SU-DHL-6 (cell line): ENCODE results near the gene NAIF1.

Source experiments
- EZH2phosphoT487 ChIP-seq: fragments of 200-600 bp; sonication (generic), shearing (Covaris generic); conservative IDR thresholded peaks from 2 replicates; pipeline ENCODE4 v1.6.1; 2018; ENCODE audit warnings: mild to moderate bottlenecking, antibody characterized with exemption, low read length, moderate library complexity, mixed read lengths
- TF ChIP-seq, protein P1 (sequence below): fragments of 200-600 bp; sonication (generic); IDR thresholded peaks from one replicate; pipeline ENCODE4 v1.5.1; 2017; ENCODE audit warnings: antibody characterized with exemption, mild to moderate bottlenecking, low read length, moderate library complexity; ENCODE audit not compliant: insufficient read depth, poor library complexity, severe bottlenecking

DNA sequence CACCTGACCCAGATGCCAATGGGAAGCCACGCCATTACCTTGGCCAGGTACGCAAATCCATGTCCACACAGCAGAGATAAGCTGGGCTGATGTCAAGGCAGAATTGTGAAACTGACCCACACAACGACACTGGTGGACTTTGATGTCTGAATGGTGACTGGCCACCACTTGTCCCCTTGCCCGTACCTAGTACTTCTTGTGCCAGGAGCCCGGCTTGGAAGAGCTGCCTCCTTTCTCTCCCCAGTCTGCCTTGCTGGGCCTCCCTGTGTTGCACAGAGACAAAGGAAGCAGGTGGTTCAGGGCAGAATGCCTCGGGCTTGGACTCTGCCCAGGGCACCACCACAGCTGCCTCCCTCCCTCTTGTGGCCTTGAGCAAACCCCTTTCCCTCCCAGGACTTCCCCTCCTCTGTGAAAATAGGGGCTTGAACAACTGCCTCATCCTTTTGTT, 37.1 kb upstream of the NAIF1 start:
- TF ChIP-seq, protein P1, sequence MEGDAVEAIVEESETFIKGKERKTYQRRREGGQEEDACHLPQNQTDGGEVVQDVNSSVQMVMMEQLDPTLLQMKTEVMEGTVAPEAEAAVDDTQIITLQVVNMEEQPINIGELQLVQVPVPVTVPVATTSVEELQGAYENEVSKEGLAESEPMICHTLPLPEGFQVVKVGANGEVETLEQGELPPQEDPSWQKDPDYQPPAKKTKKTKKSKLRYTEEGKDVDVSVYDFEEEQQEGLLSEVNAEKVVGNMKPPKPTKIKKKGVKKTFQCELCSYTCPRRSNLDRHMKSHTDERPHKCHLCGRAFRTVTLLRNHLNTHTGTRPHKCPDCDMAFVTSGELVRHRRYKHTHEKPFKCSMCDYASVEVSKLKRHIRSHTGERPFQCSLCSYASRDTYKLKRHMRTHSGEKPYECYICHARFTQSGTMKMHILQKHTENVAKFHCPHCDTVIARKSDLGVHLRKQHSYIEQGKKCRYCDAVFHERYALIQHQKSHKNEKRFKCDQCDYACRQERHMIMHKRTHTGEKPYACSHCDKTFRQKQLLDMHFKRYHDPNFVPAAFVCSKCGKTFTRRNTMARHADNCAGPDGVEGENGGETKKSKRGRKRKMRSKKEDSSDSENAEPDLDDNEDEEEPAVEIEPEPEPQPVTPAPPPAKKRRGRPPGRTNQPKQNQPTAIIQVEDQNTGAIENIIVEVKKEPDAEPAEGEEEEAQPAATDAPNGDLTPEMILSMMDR = no peak
- no peak for TF ChIP-seq EZH2phosphoT487
